ENCODE results near the gene TP53AIP1.

Gene TP53AIP1

DNA sequence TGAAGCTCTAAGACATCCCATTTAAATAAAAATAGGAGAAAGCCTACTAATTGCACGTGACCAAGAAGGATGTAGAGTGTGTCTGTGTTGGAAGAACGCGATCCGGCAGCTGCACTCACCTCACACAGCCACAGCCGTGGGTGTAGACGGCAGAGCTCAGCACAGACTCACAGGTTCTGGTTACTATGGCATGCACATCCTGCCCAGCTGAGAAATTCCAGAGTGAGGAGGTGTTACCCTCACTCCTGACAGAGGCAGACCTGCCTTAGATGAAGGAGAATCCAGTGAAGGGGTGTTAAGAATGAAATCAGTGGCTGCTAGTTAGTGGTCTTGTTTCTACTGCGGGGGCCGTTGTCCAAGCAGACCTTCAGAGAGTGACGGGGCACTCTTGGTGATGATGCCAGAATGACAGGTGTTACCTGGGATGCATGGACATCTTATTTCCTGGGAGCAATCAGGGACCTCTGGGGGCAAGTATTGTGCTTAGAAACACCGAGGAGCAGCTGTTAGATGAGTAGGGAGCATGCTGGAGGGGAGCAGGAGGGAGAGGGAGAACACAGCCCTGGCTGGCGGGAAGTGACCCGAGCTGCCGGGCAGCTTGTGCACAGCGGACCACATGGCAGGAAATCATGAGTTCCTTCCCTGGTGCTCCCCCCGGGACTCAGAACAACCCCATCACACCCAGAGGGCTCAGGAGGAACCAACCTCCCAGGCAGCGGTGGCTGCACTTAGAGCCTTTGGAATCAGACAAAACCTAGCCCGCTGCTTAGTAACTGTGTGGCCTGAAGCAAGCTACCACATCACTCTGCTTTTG lies 39.2 kb downstream of the TP53AIP1 start:
- POLR2A ChIA-PET = no interaction called here
- DNase-seq (ENCODE audit: extremely low spot score) = no peak
- TF ChIP-seq, protein P1, sequence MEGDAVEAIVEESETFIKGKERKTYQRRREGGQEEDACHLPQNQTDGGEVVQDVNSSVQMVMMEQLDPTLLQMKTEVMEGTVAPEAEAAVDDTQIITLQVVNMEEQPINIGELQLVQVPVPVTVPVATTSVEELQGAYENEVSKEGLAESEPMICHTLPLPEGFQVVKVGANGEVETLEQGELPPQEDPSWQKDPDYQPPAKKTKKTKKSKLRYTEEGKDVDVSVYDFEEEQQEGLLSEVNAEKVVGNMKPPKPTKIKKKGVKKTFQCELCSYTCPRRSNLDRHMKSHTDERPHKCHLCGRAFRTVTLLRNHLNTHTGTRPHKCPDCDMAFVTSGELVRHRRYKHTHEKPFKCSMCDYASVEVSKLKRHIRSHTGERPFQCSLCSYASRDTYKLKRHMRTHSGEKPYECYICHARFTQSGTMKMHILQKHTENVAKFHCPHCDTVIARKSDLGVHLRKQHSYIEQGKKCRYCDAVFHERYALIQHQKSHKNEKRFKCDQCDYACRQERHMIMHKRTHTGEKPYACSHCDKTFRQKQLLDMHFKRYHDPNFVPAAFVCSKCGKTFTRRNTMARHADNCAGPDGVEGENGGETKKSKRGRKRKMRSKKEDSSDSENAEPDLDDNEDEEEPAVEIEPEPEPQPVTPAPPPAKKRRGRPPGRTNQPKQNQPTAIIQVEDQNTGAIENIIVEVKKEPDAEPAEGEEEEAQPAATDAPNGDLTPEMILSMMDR (IDR thresholded peaks at IDR 0.05; ENCODE audit: control extremely low read depth, extremely low read depth, low read depth, missing control alignments) = no peak
- CTCF ChIA-PET = interaction anchor here (0.8 to 5.7 kb wide), 7 partner anchors 9 to 731 kb away, joined by 3 to 45 read pairs (median 6); no protein-coding TSS in a partner anchor

- POLR2A ChIA-PET = no interaction called here
- TF ChIP-seq, protein P1 (IDR thresholded peaks at IDR 0.05; ENCODE audit: control extremely low read depth, extremely low read depth, low read depth, missing control alignments) = no peak
- no peak for DNase-seq (ENCODE audit: extremely low spot score)
- CTCF ChIA-PET = interaction anchor here (0.9 to 5.7 kb wide), 4 partner anchors 8 to 730 kb away, joined by 3 to 45 read pairs (median 10); no protein-coding TSS in a partner anchor
These were observed 40.1 kb downstream of the TP53AIP1 start for GRCh38 chr11:128902515-128903066.

- DNase-seq (ENCODE audit: extremely low spot score) = no peak
- TF ChIP-seq, protein P1 (IDR thresholded peaks at IDR 0.05; ENCODE audit: control extremely low read depth, extremely low read depth, low read depth, missing control alignments) = no peak
- POLR2A ChIA-PET = no interaction called here
- CTCF ChIA-PET = interaction anchor here (1.8 kb wide), 1 partner anchor 9 kb away, joined by 8 read pairs; no protein-coding TSS in a partner anchor
These were observed 40.8 kb downstream of the TP53AIP1 start for GRCh38 chr11:128901653-128902514.

GRCh38 chr11:128900468-128900867 lies 42.2 kb downstream of the TP53AIP1 start:
- TF ChIP-seq, protein P1 (IDR thresholded peaks at IDR 0.05; ENCODE audit: control extremely low read depth, extremely low read depth, low read depth, missing control alignments) = no peak
- ChIA-PET CTCF (interaction anchor here (1.8 kb wide), 1 partner anchor 8 kb away, joined by 8 read pairs; no protein-coding TSS in a partner anchor), POLR2A (no interaction called here)
- DNase-seq (ENCODE audit: extremely low spot score) = no peak

GRCh38 chr11:128898580-128899344 lies 43.9 kb downstream of the TP53AIP1 start:
- TF ChIP-seq, protein P1 (IDR thresholded peaks at IDR 0.05; ENCODE audit: control extremely low read depth, extremely low read depth, low read depth, missing control alignments) = no peak
- ChIA-PET POLR2A (no interaction called here), CTCF (no interaction called here)
- no peak for DNase-seq (ENCODE audit: extremely low spot score)

All from GM10248 (cell line).